ENCODE results near the gene ACVRL1.

The ACVRL1 gene

GRCh38 chr12:51971679-51972421 lies 64.5 kb downstream of the ACVRL1 start:
- DNase-seq, result no peak

GRCh38 chr12:51972422-51972812 lies 65.1 kb downstream of the ACVRL1 start:
- DNase-seq, result no peak

- no peak for DNase-seq
Observed at GRCh38 chr12:51972849-51973273, 65.6 kb downstream of the ACVRL1 start.
